Measurements from ENCODE around the gene ADCY5. TPM values are rescaled to one million over a fixed set of nuclear protein-coding genes. Genes with fewer than 3 reads are reported as not detected.

The ADCY5 gene
- total and polyA plus RNA-seq, 4 donors: 0.74 to 6.6 (median 2.9) TPM

DNA sequence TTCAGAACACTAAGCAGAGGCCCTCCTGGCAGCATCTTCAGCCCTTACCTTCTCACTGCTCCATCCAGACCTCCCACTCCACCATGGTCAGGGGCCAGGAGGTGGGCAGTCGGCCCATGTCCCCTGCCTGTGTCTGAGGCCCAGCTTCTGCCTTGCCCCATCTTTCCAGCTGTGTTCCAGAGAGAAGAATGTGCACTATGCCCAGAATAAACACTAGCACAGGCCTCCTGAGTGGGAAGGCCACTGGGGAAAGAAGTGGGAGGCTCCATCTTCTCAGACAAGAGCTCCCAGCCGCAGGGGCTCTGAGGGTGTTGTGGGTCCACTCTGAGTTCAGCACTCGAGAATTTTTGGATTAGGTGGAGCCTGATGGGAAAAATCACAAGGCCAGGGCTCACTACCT is 44.5 kb downstream of the ADCY5 start:
- TF ChIP-seq RAD21 (IDR thresholded peaks at IDR 0.05) (no peak), NR2F2 (IDR thresholded peaks at IDR 0.05) (no peak), EGR1 (IDR thresholded peaks at IDR 0.05; ENCODE audit: low read depth in 2 of 2) (no peak), HNF4A (conservative IDR thresholded peaks at IDR 0.05) (no peak), YY1 (IDR thresholded peaks at IDR 0.05) (no peak), JUND (IDR thresholded peaks at IDR 0.05) (no peak), HNF4G (IDR thresholded peaks at IDR 0.05) (no peak), FOXA2 (IDR thresholded peaks at IDR 0.05) (no peak)
- TF ChIP-seq, protein P1, sequence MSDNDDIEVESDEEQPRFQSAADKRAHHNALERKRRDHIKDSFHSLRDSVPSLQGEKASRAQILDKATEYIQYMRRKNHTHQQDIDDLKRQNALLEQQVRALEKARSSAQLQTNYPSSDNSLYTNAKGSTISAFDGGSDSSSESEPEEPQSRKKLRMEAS (IDR thresholded peaks at IDR 0.05): no peak
- TF ChIP-seq, protein P2, sequence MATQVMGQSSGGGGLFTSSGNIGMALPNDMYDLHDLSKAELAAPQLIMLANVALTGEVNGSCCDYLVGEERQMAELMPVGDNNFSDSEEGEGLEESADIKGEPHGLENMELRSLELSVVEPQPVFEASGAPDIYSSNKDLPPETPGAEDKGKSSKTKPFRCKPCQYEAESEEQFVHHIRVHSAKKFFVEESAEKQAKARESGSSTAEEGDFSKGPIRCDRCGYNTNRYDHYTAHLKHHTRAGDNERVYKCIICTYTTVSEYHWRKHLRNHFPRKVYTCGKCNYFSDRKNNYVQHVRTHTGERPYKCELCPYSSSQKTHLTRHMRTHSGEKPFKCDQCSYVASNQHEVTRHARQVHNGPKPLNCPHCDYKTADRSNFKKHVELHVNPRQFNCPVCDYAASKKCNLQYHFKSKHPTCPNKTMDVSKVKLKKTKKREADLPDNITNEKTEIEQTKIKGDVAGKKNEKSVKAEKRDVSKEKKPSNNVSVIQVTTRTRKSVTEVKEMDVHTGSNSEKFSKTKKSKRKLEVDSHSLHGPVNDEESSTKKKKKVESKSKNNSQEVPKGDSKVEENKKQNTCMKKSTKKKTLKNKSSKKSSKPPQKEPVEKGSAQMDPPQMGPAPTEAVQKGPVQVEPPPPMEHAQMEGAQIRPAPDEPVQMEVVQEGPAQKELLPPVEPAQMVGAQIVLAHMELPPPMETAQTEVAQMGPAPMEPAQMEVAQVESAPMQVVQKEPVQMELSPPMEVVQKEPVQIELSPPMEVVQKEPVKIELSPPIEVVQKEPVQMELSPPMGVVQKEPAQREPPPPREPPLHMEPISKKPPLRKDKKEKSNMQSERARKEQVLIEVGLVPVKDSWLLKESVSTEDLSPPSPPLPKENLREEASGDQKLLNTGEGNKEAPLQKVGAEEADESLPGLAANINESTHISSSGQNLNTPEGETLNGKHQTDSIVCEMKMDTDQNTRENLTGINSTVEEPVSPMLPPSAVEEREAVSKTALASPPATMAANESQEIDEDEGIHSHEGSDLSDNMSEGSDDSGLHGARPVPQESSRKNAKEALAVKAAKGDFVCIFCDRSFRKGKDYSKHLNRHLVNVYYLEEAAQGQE (IDR thresholded peaks at IDR 0.05): no peak
- TF ChIP-seq, protein P3, sequence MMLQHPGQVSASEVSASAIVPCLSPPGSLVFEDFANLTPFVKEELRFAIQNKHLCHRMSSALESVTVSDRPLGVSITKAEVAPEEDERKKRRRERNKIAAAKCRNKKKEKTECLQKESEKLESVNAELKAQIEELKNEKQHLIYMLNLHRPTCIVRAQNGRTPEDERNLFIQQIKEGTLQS (IDR thresholded peaks at IDR 0.05): no peak
- TF ChIP-seq, protein P4, sequence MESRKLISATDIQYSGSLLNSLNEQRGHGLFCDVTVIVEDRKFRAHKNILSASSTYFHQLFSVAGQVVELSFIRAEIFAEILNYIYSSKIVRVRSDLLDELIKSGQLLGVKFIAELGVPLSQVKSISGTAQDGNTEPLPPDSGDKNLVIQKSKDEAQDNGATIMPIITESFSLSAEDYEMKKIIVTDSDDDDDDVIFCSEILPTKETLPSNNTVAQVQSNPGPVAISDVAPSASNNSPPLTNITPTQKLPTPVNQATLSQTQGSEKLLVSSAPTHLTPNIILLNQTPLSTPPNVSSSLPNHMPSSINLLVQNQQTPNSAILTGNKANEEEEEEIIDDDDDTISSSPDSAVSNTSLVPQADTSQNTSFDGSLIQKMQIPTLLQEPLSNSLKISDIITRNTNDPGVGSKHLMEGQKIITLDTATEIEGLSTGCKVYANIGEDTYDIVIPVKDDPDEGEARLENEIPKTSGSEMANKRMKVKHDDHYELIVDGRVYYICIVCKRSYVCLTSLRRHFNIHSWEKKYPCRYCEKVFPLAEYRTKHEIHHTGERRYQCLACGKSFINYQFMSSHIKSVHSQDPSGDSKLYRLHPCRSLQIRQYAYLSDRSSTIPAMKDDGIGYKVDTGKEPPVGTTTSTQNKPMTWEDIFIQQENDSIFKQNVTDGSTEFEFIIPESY (IDR thresholded peaks at IDR 0.05): no peak
- TF ChIP-seq, protein P5, sequence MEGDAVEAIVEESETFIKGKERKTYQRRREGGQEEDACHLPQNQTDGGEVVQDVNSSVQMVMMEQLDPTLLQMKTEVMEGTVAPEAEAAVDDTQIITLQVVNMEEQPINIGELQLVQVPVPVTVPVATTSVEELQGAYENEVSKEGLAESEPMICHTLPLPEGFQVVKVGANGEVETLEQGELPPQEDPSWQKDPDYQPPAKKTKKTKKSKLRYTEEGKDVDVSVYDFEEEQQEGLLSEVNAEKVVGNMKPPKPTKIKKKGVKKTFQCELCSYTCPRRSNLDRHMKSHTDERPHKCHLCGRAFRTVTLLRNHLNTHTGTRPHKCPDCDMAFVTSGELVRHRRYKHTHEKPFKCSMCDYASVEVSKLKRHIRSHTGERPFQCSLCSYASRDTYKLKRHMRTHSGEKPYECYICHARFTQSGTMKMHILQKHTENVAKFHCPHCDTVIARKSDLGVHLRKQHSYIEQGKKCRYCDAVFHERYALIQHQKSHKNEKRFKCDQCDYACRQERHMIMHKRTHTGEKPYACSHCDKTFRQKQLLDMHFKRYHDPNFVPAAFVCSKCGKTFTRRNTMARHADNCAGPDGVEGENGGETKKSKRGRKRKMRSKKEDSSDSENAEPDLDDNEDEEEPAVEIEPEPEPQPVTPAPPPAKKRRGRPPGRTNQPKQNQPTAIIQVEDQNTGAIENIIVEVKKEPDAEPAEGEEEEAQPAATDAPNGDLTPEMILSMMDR (IDR thresholded peaks at IDR 0.05; ENCODE audit: low read depth, low read length, missing input control): no peak
- no peaks in the 10 kb centered on the region for H3K36me3 ChIP-seq (ENCODE audit: control insufficient read depth in 4 of 4, insufficient read depth in 3 of 4, low read depth in 1 of 4, low read length in 3 of 4)
- H3K27ac ChIP-seq (ENCODE audit: low read depth in 1 of 2, low read length in 2 of 2): no peak overlapping the region
- 76% methylated on average over 3 of the region's 3 CpGs for WGBS
- H3K27me3 ChIP-seq (ENCODE audit: control insufficient read depth in 4 of 4, insufficient read depth in 4 of 4, low read length in 3 of 4): no peaks in the 10 kb centered on the region
- H3K9ac ChIP-seq (ENCODE audit: low read depth in 1 of 2, low read length in 2 of 2): no peak overlapping the region
- H3K9me3 ChIP-seq (ENCODE audit: control insufficient read depth in 4 of 4, low read length in 3 of 4): no peaks in the 10 kb centered on the region
- no peak for DNase-seq (ENCODE audit: low spot score)
- peaks cover 3 to 15% (median 8%) of the 10 kb centered on the region in 4 donors for H3K4me1 ChIP-seq (ENCODE audit: control insufficient read depth in 4 of 4, insufficient read depth in 4 of 4, low read length in 3 of 4)
- no peak overlapping the region for H3K4me3 ChIP-seq (ENCODE audit: low read depth in 1 of 3, low read length in 3 of 3)

DNA sequence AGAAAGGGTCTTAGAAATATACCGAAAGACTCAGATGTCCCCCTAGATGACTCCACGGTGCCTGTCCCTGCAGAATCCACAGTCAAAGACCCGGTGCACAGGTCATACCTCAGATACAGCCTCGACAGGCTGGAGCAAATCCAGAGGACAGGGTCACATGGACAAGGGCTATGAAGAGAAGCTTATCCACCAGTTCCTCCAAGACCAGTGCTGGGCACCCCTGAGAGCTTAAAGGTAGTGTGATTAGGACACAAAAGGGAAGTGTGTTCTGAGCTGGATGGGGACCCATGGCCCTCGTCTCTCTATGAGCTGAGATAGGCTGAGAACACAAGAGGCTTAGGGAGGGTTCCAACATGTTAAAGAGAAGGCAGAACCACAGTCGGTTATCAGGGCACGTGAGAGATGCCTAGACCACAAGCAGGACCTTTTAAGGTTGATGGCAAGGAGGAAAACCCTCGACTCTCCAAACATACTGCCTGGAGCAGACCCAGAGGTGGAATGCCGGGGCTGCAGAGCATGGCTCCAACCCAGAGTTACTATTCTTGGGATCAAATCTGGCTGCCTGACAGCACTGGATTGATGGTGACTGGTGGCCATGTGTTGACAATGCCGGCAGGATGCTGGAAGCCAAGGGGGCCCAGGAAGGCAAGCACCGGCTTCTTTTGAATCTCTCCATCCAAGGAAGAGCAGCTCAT is 46.9 kb downstream of the ADCY5 start:
- no peak for TF ChIP-seq FOXA2 (IDR thresholded peaks at IDR 0.05)
- Histone ChIP-seq H3K9ac (ENCODE audit: low read depth in 1 of 2, low read length in 2 of 2) (no peak overlapping the region), H3K27me3 (ENCODE audit: control insufficient read depth in 4 of 4, insufficient read depth in 4 of 4, low read length in 3 of 4) (no peaks in the 10 kb centered on the region), H3K4me3 (ENCODE audit: low read depth in 1 of 3, low read length in 3 of 3) (no peak overlapping the region), H3K4me1 (ENCODE audit: control insufficient read depth in 4 of 4, insufficient read depth in 4 of 4, low read length in 3 of 4) (peaks cover 0 to 9% (median 4%) of the 10 kb centered on the region in 4 donors), H3K9me3 (ENCODE audit: control insufficient read depth in 4 of 4, low read length in 3 of 4) (no peaks in the 10 kb centered on the region), H3K27ac (ENCODE audit: low read depth in 1 of 2, low read length in 2 of 2) (no peak overlapping the region), H3K36me3 (ENCODE audit: control insufficient read depth in 4 of 4, insufficient read depth in 3 of 4, low read depth in 1 of 4, low read length in 3 of 4) (no peaks in the 10 kb centered on the region)
- WGBS: 77% methylated on average over 11 of the region's 11 CpGs
- no peak for DNase-seq (ENCODE audit: low spot score)

Measured in liver (tissue), 9 donors.